ENCODE data around the gene RASL12. TPM values are rescaled to one million over a fixed set of nuclear protein-coding genes. Genes with fewer than 3 reads are reported as not detected.
"Not testable (repeated sequence)": the region's sequence is repeated elsewhere in the genome, so short reads cannot be mapped to it uniquely, and the experiment has no call there.

RASL12 gene
- total and polyA plus RNA-seq, 2 of the 4 experiments (the other 2 are of a cell fraction), result 0.18 to 0.22 TPM

DNA sequence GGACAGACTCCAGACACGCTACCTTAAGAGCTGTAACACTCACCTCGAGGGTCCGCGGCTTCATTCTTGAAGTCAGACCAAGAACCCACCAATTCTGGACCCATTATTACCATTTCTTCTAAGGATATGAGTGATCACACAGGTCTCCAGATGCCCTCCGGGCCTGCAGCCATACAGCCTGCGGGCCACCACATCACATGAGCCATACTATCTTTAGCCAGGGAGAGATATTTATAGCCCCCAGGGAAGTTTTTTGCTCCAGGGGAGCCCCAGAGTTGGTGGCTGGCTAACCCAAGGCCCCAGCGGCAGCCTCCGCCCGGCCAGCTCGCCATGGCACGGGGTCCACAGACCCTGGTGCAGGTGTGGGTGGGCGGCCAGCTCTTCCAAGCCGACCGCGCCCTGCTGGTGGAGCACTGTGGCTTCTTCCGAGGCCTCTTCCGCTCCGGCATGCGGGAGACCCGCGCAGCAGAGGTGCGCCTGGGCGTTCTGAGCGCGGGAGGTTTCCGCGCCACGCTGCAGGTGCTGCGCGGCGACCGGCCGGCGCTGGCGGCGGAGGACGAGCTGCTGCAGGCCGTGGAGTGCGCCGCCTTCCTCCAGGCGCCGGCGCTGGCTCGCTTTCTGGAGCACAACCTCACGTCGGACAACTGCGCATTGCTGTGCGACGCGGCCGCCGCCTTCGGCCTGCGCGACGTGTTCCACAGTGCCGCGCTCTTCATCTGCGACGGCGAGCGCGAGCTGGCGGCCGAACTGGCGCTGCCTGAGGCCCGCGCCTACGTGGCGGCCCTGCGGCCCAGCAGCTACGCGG is 8.9 kb upstream of the RASL12 start, which contains the start of gene KBTBD13:
KBTBD13 (plus strand) TSS at position 261 of the 805 bp plus-strand sequence; CDS start at position 331, 70 bp downstream.
- H4K5ac ChIP-seq (ENCODE audit: low read depth, low read length), result no peak within 1 kb of the TSS
- H2AFZ ChIP-seq (replicated peaks; ENCODE audit: low read length, poor library complexity), result no peak within 1 kb of the TSS
- H3K14ac ChIP-seq (replicated peaks; ENCODE audit: low read depth, low read length), result no peak within 1 kb of the TSS
- H2BK15ac ChIP-seq (ENCODE audit: low read depth, low read length), result no peak within 1 kb of the TSS
- H3K27me3 ChIP-seq (ENCODE audit: control insufficient read depth, insufficient read depth, low read length), result peaks cover 27% of the 10 kb centered on the region
- no peak within 1 kb of the TSS for H3K56ac ChIP-seq (ENCODE audit: extremely low read depth, insufficient read depth, low read length)
- no peaks in the 10 kb centered on the region for H3K79me1 ChIP-seq (ENCODE audit: low read depth in 1 of 2, low read length in 2 of 2)
- H2BK120ac ChIP-seq (ENCODE audit: low read depth, low read length), result no peak within 1 kb of the TSS
- POLR2A ChIA-PET (ENCODE audit: unreplicated experiment), result no interaction called here
- H3K27ac ChIP-seq (ENCODE audit: insufficient read depth, low read length), result no peak within 1 kb of the TSS
- H3K9me1 ChIP-seq (ENCODE audit: insufficient read depth, low read length), result peaks cover 11% of the 10 kb centered on the region; the same call in 1 of the 2 replicates
- no peak within 1 kb of the TSS for H3K9ac ChIP-seq (ENCODE audit: low read depth, low read length)
- CTCF ChIA-PET, result no interaction called here
- H3K4ac ChIP-seq (ENCODE audit: low read depth, low read length), result no peak within 1 kb of the TSS
- H3K36me3 ChIP-seq (ENCODE audit: control insufficient read depth, insufficient read depth, low read length), result no peaks in the 10 kb centered on the region
- in situ Hi-C loops (cut with MboI; ENCODE audit: low sequenced_read_pairs), result no loop called here
- H2BK20ac ChIP-seq (ENCODE audit: low read depth, low read length), result no peak within 1 kb of the TSS
- BruUV-seq (replicated peaks), result no TSS peak
- H2AK5ac ChIP-seq (ENCODE audit: low read depth, low read length), result no peak within 1 kb of the TSS
- H4K8ac ChIP-seq (ENCODE audit: low read depth in 2 of 2, low read length in 2 of 2), result no peak within 1 kb of the TSS
- H2AK9ac ChIP-seq (replicated peaks; ENCODE audit: low read depth, low read length, poor library complexity), result no peak within 1 kb of the TSS
- WGBS, 2 experiments (ENCODE audit: extremely low coverage in 2 of 2, insufficient read length in 1 of 2), result 92% methylated on average over 51 of the region's 73 CpGs; no CpG with 5 or more reads in 1 of the 2 experiments
- no peak within 1 kb of the TSS for H4K91ac ChIP-seq (ENCODE audit: insufficient read depth, low read depth, low read length)
- no peak within 1 kb of the TSS for H3K18ac ChIP-seq (ENCODE audit: low read depth, low read length)
- no peak for DNase-seq
- no peaks in the 10 kb centered on the region for H4K20me1 ChIP-seq (ENCODE audit: insufficient read depth, low read length)
- intact Hi-C loops (cut with micrococcal nuclease), result no loop called here
- TF ChIP-seq MAFK (IDR thresholded peaks at IDR 0.05; ENCODE audit: low read depth, low read length), result no peak
- TF ChIP-seq MXI1 (IDR thresholded peaks at IDR 0.05; ENCODE audit: borderline replicate concordance, low read depth, low read length), result no peak
- no peak for TF ChIP-seq BHLHE40 (IDR thresholded peaks at IDR 0.05; ENCODE audit: low read depth, low read length)
- H3K4me1 ChIP-seq (ENCODE audit: control insufficient read depth, insufficient read depth, low read length), result peaks cover 7% of the 10 kb centered on the region
- no peak within 1 kb of the TSS for H3K23ac ChIP-seq (ENCODE audit: low read depth, low read length)
- no peak within 1 kb of the TSS for H3K4me3 ChIP-seq (ENCODE audit: insufficient read depth, low read depth, low read length)
- H3K9me3 ChIP-seq (ENCODE audit: control insufficient read depth, insufficient read depth, low read length), result no peaks in the 10 kb centered on the region
- no peak for ATAC-seq (ENCODE audit: low read depth)
- H2BK5ac ChIP-seq (ENCODE audit: low read depth, low read length, poor library complexity, severe bottlenecking), result no peak within 1 kb of the TSS
- H3K4me2 ChIP-seq (ENCODE audit: low read depth, low read length), result no peak within 1 kb of the TSS
- dilution Hi-C loops (cut with HindIII; ENCODE audit: low sequenced_read_pairs, unreplicated experiment), result no loop called here

DNA sequence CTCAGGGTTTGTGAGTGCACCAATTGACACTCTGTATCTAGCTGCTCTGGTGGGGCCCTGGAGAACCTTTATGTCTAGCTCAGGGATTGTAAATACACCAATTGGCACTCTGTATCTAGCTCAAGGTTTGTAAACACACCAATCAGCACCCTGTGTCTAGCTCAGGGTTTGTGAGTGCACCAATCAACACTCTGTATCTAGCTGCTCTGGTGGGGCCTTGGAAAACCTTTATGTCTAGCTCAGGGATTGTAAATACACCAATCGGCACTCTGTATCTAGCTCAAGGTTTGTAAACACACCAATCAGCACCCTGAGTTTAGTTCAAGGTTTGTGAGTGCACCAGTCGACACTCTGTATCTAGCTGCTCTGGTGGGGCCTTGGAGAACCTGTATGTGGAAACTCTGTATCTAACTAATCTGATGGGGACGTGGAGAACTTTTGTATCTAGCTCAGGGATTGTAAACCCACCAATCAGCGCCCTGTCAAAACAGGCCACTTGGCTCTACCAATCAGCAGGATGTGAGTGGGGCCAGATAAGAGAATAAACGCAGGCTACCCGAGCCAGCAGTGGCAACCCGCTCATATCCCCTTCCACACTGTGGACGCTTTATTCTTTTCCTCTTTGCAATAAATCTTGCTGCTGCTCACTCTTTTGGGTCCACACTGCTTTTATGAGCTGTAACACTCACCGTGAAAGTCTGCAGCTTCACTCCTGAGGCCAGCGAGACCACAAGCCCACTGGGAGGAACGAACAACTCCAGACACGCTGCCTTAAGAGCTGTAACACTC is 8.0 kb upstream of the RASL12 start:
- intact Hi-C loops (cut with micrococcal nuclease); H4K5ac ChIP-seq (ENCODE audit: low read depth, low read length); H3K18ac ChIP-seq (ENCODE audit: low read depth, low read length); H4K20me1 ChIP-seq (ENCODE audit: insufficient read depth, low read length); ATAC-seq (ENCODE audit: low read depth); POLR2A ChIA-PET (ENCODE audit: unreplicated experiment); H2BK120ac ChIP-seq (ENCODE audit: low read depth, low read length); H2AK9ac ChIP-seq (replicated peaks; ENCODE audit: low read depth, low read length, poor library complexity); H2AFZ ChIP-seq (replicated peaks; ENCODE audit: low read length, poor library complexity); H3K4me2 ChIP-seq (ENCODE audit: low read depth, low read length); H2BK15ac ChIP-seq (ENCODE audit: low read depth, low read length); BruUV-seq (replicated peaks); H3K4ac ChIP-seq (ENCODE audit: low read depth, low read length); H4K8ac ChIP-seq (ENCODE audit: low read depth in 2 of 2, low read length in 2 of 2); H2BK20ac ChIP-seq (ENCODE audit: low read depth, low read length); H2BK5ac ChIP-seq (ENCODE audit: low read depth, low read length, poor library complexity, severe bottlenecking); H3K56ac ChIP-seq (ENCODE audit: extremely low read depth, insufficient read depth, low read length); H3K9me3 ChIP-seq (ENCODE audit: control insufficient read depth, insufficient read depth, low read length); H2AK5ac ChIP-seq (ENCODE audit: low read depth, low read length); DNase-seq; H3K4me3 ChIP-seq (ENCODE audit: insufficient read depth, low read depth, low read length); H3K9ac ChIP-seq (ENCODE audit: low read depth, low read length); H3K14ac ChIP-seq (replicated peaks; ENCODE audit: low read depth, low read length); H4K91ac ChIP-seq (ENCODE audit: insufficient read depth, low read depth, low read length); in situ Hi-C loops (cut with MboI; ENCODE audit: low sequenced_read_pairs); CTCF ChIA-PET; H3K36me3 ChIP-seq (ENCODE audit: control insufficient read depth, insufficient read depth, low read length); H3K27ac ChIP-seq (ENCODE audit: insufficient read depth, low read length); dilution Hi-C loops (cut with HindIII; ENCODE audit: low sequenced_read_pairs, unreplicated experiment); H3K23ac ChIP-seq (ENCODE audit: low read depth, low read length); H3K79me1 ChIP-seq (ENCODE audit: low read depth in 1 of 2, low read length in 2 of 2): not testable (repeated sequence)
- Histone ChIP-seq H3K27me3 (ENCODE audit: control insufficient read depth, insufficient read depth, low read length) (peaks cover 19% of the 10 kb centered on the region), H3K4me1 (ENCODE audit: control insufficient read depth, insufficient read depth, low read length) (peaks cover 14% of the 10 kb centered on the region), H3K9me1 (ENCODE audit: insufficient read depth, low read length) (peaks cover 14% of the 10 kb centered on the region; the same call in 1 of the 2 replicates)
- 94% methylated on average over 2 of the region's 12 CpGs; no CpG with 5 or more reads in 1 of the 2 experiments for WGBS, 2 experiments (ENCODE audit: extremely low coverage in 2 of 2, insufficient read length in 1 of 2)

Data from IMR-90 (cell line).